Measurements from ENCODE around the gene SH3PXD2A.

DNA sequence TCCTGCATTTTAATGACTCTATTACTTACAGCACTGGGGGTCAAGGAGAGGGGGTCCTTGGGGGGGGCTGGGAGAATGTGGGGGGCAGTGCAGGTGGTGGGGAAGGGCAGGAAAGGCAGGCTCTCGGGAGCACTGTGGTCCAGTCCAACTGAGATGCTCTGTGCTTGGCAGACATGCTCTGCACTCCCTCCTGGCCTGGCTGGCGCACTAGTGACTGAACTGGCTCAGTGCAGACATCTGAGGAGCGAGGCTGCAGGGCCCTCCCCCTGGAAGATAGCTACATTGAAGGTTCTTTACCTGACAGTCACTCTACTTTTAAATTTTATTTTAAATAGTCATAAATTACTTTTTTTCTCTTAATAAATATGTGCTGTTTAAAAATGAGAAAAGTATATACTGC, 256.2 kb downstream of the SH3PXD2A start:
- no peak for TF ChIP-seq POLR2A (IDR thresholded peaks at IDR 0.05)
- TF ChIP-seq, protein P1, sequence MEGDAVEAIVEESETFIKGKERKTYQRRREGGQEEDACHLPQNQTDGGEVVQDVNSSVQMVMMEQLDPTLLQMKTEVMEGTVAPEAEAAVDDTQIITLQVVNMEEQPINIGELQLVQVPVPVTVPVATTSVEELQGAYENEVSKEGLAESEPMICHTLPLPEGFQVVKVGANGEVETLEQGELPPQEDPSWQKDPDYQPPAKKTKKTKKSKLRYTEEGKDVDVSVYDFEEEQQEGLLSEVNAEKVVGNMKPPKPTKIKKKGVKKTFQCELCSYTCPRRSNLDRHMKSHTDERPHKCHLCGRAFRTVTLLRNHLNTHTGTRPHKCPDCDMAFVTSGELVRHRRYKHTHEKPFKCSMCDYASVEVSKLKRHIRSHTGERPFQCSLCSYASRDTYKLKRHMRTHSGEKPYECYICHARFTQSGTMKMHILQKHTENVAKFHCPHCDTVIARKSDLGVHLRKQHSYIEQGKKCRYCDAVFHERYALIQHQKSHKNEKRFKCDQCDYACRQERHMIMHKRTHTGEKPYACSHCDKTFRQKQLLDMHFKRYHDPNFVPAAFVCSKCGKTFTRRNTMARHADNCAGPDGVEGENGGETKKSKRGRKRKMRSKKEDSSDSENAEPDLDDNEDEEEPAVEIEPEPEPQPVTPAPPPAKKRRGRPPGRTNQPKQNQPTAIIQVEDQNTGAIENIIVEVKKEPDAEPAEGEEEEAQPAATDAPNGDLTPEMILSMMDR (IDR thresholded peaks at IDR 0.05 in 4 of 5, conservative IDR thresholded peaks at IDR 0.05 in 1 of 5): no peak

Data from gastrocnemius medialis (tissue), 4 donors.